Transverse colon (tissue), 4 donors: Measurements from ENCODE around the gene KBTBD3. TPM values are rescaled to one million over a fixed set of nuclear protein-coding genes. Genes with fewer than 3 reads are reported as not detected.

Experiments used
- DNase-seq: peaks from one replicate; pipeline ENCODE4 v3.0.0-alpha.2; 2019
- H3K27ac ChIP-seq, 4 donors: fragments of 200-600 bp; sonication (generic); 2 replicates each; pipeline ENCODE4 v1.5.1; 2016 to 2018; ENCODE audit warnings: inconsistent platforms in 4 of 4
- H3K27me3 ChIP-seq: fragments of 200-600 bp; sonication (generic); 2 replicates; pipeline ENCODE4 v1.5.1; 2017; ENCODE audit warnings: inconsistent platforms
- H3K36me3 ChIP-seq, 4 donors: fragments of 200-600 bp; sonication (generic); 2 replicates each; pipeline ENCODE4 v1.5.1; 2017 to 2019; ENCODE audit warnings: inconsistent platforms in 4 of 4
- H3K4me1 ChIP-seq, 4 donors: fragments of 200-600 bp; sonication (generic); 2 replicates each; pipeline ENCODE4 v1.5.1; 2017 to 2020; ENCODE audit warnings: inconsistent platforms in 4 of 4
- H3K4me3 ChIP-seq, 4 donors: fragments of 200-600 bp; sonication (generic); 1 replicate in 1 of 4; 2 replicates in 3 of 4; pipeline versions ENCODE4 v1.5.1 to v1.6.1; 2017 to 2019; ENCODE audit warnings: inconsistent platforms in 4 of 4
- H3K9me3 ChIP-seq, 2 donors: fragments of 200-600 bp; sonication (generic); 2 replicates each; pipeline ENCODE4 v1.5.1; 2017 to 2019; ENCODE audit warnings: inconsistent platforms in 2 of 2
- EP300 ChIP-seq: sonication (generic); formaldehyde crosslinking; IDR thresholded peaks from one replicate; pipeline ENCODE4 v1.6.1; 2017; ENCODE audit warnings: antibody characterized with exemption, low read depth
- POLR2A ChIP-seq: fragments of 450-650 bp; IDR thresholded peaks from one replicate; pipeline ENCODE4 v1.6.1; 2016; ENCODE audit warnings: antibody characterized with exemption, mild to moderate bottlenecking, moderate library complexity
- POLR2AphosphoS5 ChIP-seq, 3 donors: sonication (generic); formaldehyde crosslinking; IDR thresholded peaks; one replicate each; pipeline ENCODE4 v1.6.1; 2016; ENCODE audit warnings: antibody characterized with exemption in 3 of 3
- WGBS, 2 donors: methylation state at CpG; one replicate each; pipeline ENCODE4 v1.1.5; 2018; ENCODE audit warnings: low coverage in 1 of 2; 5-methylcytosine and 5-hydroxymethylcytosine counted together
- in situ Hi-C, 4 donors: fragments of 200-750 bp; cut with MboI; loops; one replicate each; pipeline versions ENCODE4 v1.15.0 to v1.15.1; 2017; ENCODE audit warnings: low sequenced_read_pairs in 3 of 4, low pct_ligation_motif_present in 1 of 4, low pct_unique_long_range_greater_than_20kb in 1 of 4
- intact Hi-C: fragments of 100-400 bp; cut with DNase I; formaldehyde crosslinking; loops from one replicate; pipeline ENCODE4 v1.15.1; 2023; ENCODE audit warnings: low total_unique reads
- total RNA-seq, 4 donors: library from RNA; depleted of rRNA; stranded (reverse); fragments of >200 nt; gene quantifications; one replicate each; pipeline ENCODE4 v1.1.0, GENCODE V29; 2016
- TF ChIP-seq, protein P1 (sequence below), 5 experiments: fragments of 200-600 bp in 3 of 5; fragments of 450-650 bp in 2 of 5; sonication (generic) in 3 of 5; IDR thresholded peaks; 1 replicate in 2 of 5; 2 replicates in 3 of 5; pipeline ENCODE4 v1.5.1; 2016 to 2017; ENCODE audit warnings: antibody characterized with exemption in 5 of 5, inconsistent platforms in 3 of 5, mild to moderate bottlenecking in 2 of 5, moderate library complexity in 1 of 5

The KBTBD3 gene
- total RNA-seq, 4 donors from 2014 or later, result 3.6 to 10.5 (median 7.9) TPM

DNA sequence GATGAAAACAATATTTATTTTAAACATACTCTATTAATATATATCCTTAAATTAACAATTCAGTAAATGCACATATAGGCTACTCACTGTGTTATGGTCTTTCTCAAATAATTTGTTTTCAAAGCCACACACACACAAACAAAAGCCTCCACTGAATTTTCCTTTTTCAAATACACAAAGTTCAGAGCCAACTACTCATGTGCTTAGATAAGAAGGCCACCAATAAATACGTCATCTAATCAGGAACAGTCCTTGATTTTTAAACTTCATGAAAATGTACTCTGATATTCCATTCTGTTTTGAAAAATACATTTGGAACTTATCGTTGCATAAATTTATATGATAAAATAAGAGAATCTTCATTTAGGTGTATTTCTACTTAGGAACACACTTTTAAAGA, 26.0 kb downstream of the KBTBD3 start:
- no peaks in the 10 kb centered on the region for H3K27me3 ChIP-seq
- WGBS, 2 donors, result 78 to 80% methylated on average over 2 of the region's 2 CpGs
- TF ChIP-seq, protein P1, sequence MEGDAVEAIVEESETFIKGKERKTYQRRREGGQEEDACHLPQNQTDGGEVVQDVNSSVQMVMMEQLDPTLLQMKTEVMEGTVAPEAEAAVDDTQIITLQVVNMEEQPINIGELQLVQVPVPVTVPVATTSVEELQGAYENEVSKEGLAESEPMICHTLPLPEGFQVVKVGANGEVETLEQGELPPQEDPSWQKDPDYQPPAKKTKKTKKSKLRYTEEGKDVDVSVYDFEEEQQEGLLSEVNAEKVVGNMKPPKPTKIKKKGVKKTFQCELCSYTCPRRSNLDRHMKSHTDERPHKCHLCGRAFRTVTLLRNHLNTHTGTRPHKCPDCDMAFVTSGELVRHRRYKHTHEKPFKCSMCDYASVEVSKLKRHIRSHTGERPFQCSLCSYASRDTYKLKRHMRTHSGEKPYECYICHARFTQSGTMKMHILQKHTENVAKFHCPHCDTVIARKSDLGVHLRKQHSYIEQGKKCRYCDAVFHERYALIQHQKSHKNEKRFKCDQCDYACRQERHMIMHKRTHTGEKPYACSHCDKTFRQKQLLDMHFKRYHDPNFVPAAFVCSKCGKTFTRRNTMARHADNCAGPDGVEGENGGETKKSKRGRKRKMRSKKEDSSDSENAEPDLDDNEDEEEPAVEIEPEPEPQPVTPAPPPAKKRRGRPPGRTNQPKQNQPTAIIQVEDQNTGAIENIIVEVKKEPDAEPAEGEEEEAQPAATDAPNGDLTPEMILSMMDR (IDR thresholded peaks at IDR 0.05), result no peak
- TF ChIP-seq POLR2AphosphoS5 (IDR thresholded peaks at IDR 0.05), result no peak
- TF ChIP-seq POLR2A, result no peak
- TF ChIP-seq EP300, result no peak
- no peaks in the 10 kb centered on the region for H3K36me3 ChIP-seq
- H3K27ac ChIP-seq, result no peak overlapping the region
- intact Hi-C loops (no loop called here), in situ Hi-C loops (no loop called here)
- no peaks in the 10 kb centered on the region for H3K4me1 ChIP-seq
- no peak overlapping the region for H3K4me3 ChIP-seq
- no peaks in the 10 kb centered on the region for H3K9me3 ChIP-seq
- DNase-seq, result no peak

DNA sequence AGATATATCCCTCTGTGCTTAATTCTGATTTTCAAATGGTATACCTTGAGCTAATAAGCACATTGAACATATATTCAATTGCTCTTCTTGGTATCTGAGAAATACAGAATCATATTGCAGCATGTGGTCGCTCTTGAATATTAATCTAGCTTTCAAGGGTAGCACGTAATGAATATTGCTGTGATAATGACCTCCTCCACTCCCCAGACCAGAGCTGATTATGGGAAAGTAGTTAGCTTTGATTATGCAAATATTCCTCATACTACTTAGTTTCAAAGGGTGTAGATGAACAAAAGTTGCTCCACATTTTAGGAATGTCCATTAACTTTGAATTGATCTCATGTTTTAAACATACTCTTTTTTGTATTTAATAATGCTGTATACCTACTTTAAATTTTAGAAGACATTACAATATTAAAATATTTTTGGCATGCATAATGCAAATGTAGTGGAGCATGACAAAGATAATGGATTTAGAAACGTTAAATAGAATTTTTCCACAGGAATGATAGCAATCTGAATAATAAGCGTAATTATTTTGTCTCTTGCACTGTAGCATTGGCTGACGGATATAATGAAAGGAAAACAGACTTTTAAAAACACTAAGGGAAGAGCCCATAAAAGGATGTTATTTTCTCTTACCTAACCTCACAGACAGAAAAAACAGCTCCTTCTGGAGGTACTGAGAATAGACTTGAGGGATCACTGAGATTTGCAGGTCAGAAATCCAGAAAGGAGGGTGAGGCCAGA, 27.2 kb downstream of the KBTBD3 start:
- intact Hi-C loops, result no loop called here
- H3K9me3 ChIP-seq, result no peaks in the 10 kb centered on the region
- no peak overlapping the region for H3K4me3 ChIP-seq
- 81 to 82% methylated on average over 5 of the region's 5 CpGs for WGBS, 2 donors
- DNase-seq, result no peak
- no peaks in the 10 kb centered on the region for H3K4me1 ChIP-seq
- in situ Hi-C loops, result no loop called here
- no peak overlapping the region for H3K27ac ChIP-seq
- H3K36me3 ChIP-seq, result no peaks in the 10 kb centered on the region
- no peaks in the 10 kb centered on the region for H3K27me3 ChIP-seq
- TF ChIP-seq POLR2AphosphoS5 (IDR thresholded peaks at IDR 0.05) (no peak), POLR2A (no peak), EP300 (no peak)
- TF ChIP-seq, protein P1 (IDR thresholded peaks at IDR 0.05), result no peak

DNA sequence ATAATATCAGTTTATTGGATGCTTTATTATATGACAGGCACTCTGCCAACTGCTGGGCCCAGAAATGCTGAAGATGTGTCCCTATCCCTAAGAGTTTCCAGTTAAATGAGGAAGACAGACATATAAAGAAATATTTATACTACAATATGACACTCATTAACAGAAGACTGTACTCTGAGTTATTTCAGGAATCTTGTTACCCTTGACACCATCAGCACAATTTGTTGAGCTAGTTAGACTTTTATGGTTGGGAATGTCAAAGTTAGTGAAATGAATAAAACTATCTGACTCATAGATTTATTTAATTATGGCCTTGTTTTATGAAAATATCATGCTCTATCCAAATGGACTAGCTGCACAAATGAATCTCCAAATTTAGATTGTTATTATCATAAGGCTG, 29.5 kb downstream of the KBTBD3 start:
- H3K9me3 ChIP-seq, result no peaks in the 10 kb centered on the region
- no peak overlapping the region for H3K27ac ChIP-seq
- no peaks in the 10 kb centered on the region for H3K27me3 ChIP-seq
- no peaks in the 10 kb centered on the region for H3K4me1 ChIP-seq
- intact Hi-C loops (no loop called here), in situ Hi-C loops (no loop called here)
- no peaks in the 10 kb centered on the region for H3K36me3 ChIP-seq
- H3K4me3 ChIP-seq, result no peak overlapping the region
- no peak for TF ChIP-seq EP300
- TF ChIP-seq POLR2A, result no peak
- TF ChIP-seq, protein P1 (IDR thresholded peaks at IDR 0.05), result no peak
- TF ChIP-seq POLR2AphosphoS5 (IDR thresholded peaks at IDR 0.05), result no peak
- no peak for DNase-seq

DNA sequence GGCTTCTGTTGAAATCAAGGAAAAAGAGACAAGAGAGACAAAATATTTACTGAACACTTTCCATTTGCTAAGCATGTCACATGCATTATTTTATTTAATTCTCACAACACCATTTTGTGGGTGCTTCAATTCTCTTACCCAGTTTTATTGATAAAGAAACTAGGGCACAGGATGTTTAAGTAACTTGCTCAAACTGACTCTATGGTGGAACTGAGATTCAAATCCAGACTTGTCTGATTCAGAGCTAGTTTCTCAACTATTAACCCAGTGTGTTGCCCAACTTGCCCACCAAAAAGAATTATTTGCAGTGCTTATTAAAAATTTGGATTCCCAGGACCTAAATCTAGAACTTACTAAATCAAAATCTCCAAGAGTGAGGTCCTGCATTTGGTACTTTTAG, 33.6 kb downstream of the KBTBD3 start:
- intact Hi-C loops, result no loop called here

More for the DNA sequence above, 33.6 kb downstream of the KBTBD3 start:
- no peak for DNase-seq
- H3K36me3 ChIP-seq, result no peaks in the 10 kb centered on the region
- no peaks in the 10 kb centered on the region for H3K4me1 ChIP-seq
- in situ Hi-C loops, result no loop called here
- TF ChIP-seq, protein P1 (IDR thresholded peaks at IDR 0.05), result no peak
- TF ChIP-seq POLR2A (no peak), EP300 (no peak), POLR2AphosphoS5 (IDR thresholded peaks at IDR 0.05) (no peak)
- H3K27me3 ChIP-seq, result no peaks in the 10 kb centered on the region
- H3K27ac ChIP-seq, result no peak overlapping the region
- H3K9me3 ChIP-seq, result no peaks in the 10 kb centered on the region
- H3K4me3 ChIP-seq, result no peak overlapping the region
